ENCODE data around the gene RGSL1.

GRCh38 chr1:182570611-182570970 is 120.6 kb downstream of the RGSL1 start:
- TF ChIP-seq CTCF (IDR thresholded peaks at IDR 0.05; ENCODE audit: low read depth, low read length, missing input control) (no peak), REST (IDR thresholded peaks at IDR 0.05) (no peak), FOXA1 (IDR thresholded peaks at IDR 0.05) (no peak), GABPA (IDR thresholded peaks at IDR 0.05 in 1 of 2, conservative IDR thresholded peaks at IDR 0.05 in 1 of 2) (no peak), EGR1 (IDR thresholded peaks at IDR 0.05; ENCODE audit: low read depth in 2 of 2) (no peak), YY1 (IDR thresholded peaks at IDR 0.05) (no peak), SP1 (IDR thresholded peaks at IDR 0.05) (no peak), RAD21 (IDR thresholded peaks at IDR 0.05) (no peak), RXRA (IDR thresholded peaks at IDR 0.05) (no peak), HNF4A (conservative IDR thresholded peaks at IDR 0.05) (no peak), TAF1 (conservative IDR thresholded peaks at IDR 0.05) (no peak), JUND (IDR thresholded peaks at IDR 0.05) (no peak)
- TF ChIP-seq, protein P1, sequence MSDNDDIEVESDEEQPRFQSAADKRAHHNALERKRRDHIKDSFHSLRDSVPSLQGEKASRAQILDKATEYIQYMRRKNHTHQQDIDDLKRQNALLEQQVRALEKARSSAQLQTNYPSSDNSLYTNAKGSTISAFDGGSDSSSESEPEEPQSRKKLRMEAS (IDR thresholded peaks at IDR 0.05): no peak
- TF ChIP-seq, protein P2, sequence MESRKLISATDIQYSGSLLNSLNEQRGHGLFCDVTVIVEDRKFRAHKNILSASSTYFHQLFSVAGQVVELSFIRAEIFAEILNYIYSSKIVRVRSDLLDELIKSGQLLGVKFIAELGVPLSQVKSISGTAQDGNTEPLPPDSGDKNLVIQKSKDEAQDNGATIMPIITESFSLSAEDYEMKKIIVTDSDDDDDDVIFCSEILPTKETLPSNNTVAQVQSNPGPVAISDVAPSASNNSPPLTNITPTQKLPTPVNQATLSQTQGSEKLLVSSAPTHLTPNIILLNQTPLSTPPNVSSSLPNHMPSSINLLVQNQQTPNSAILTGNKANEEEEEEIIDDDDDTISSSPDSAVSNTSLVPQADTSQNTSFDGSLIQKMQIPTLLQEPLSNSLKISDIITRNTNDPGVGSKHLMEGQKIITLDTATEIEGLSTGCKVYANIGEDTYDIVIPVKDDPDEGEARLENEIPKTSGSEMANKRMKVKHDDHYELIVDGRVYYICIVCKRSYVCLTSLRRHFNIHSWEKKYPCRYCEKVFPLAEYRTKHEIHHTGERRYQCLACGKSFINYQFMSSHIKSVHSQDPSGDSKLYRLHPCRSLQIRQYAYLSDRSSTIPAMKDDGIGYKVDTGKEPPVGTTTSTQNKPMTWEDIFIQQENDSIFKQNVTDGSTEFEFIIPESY (IDR thresholded peaks at IDR 0.05): no peak
